AG08395 (cell line): ENCODE data around the gene NOX5.

Experiments
- DNase-seq: peaks from one replicate; pipeline ENCODE4 v3.0.0; 2012; ENCODE audit warnings: mixed read lengths, low spot score

NOX5 gene

GRCh38 chr15:68991723-68992122 lies 22.8 kb upstream of the NOX5 start:
- DNase-seq = no peak

GRCh38 chr15:68992696-68993095 lies 21.8 kb upstream of the NOX5 start:
- no peak for DNase-seq

DNA sequence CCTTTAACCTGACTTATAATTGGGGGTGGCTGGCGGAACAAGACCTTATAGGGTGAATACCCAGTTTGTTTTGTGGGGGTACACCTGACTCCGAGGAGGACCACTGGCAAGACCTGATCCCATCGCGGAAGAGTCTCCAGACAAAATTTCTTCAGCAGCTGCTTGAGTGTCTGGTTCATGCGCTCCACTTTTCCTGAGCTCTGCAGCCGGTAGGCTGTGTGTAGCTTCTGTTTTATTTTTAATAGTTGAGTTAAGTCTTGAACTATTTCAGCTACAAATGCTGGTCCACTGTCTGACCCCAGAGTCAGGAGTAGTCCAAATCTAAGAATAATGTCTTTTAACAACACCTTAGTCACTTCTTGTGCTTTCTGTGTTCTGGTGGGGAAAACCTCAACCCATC lies 21.2 kb upstream of the NOX5 start:
- no peak for DNase-seq

GRCh38 chr15:68994149-68994548 lies 20.3 kb upstream of the NOX5 start:
- DNase-seq = peak; percentile 83

- no peak for DNase-seq
Measured at GRCh38 chr15:68994981-68995761, 19.3 kb upstream of the NOX5 start.

DNA sequence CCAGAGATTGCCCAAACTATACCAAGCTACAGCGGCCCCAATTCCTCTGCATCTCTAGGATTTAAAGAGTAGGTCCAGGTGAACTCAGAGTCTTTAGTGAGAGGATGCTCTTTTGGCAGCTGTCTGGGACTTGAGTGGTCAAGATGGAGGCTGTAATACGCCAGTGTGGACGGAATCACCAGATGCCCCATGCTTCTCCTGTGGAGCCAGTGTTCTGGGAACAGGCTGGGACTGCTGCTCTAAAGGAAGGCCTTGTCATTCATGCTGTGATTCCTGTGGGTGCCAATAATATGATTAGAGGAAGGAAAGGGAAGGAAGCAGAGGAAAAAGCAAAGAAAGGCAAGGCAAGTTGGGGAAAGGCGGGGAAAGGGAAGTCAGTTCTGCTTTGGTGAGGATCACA lies 17.4 kb upstream of the NOX5 start:
- DNase-seq = no peak

GRCh38 chr15:68997930-68998777 lies 16.3 kb upstream of the NOX5 start:
- DNase-seq = no peak

DNA sequence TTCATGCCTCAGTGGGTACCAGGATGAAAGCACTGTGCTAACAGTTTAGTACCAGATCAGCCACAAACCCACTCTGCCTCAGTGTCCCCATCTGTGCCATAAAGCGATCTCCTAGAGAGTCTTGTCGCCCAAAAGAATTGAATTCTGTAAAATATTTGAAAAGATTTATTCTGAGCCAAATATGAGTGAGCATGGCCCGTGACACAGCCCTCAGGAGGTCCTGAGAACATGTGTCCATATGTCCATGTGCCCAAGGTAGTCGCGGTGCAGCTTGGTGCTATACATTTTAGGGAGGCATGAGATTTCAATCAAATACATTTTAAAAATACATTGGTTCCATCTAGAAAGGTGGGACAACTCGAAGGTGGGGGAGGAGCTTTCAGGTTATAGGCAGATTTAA lies 15.4 kb upstream of the NOX5 start:
- no peak for DNase-seq

DNA sequence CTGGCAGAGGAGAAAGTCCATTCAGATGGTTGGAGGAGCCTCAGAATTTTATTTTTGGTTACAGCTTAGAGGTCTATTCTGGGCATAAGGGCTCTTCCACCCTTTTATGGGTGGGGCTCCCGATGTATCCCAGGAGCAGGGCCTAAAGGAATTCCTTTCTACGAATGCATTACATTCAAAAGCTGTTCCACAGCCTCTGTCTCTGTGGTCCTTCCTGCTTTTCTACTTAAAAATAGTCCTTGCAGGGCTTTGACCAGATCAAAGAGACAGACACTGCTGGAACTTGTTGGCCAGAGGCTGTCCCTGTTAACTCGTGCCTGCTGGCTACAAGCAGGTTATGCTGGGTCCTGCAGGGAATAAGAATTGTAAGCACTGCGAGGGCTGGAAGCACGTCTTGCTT lies 14.4 kb upstream of the NOX5 start:
- DNase-seq = no peak

DNA sequence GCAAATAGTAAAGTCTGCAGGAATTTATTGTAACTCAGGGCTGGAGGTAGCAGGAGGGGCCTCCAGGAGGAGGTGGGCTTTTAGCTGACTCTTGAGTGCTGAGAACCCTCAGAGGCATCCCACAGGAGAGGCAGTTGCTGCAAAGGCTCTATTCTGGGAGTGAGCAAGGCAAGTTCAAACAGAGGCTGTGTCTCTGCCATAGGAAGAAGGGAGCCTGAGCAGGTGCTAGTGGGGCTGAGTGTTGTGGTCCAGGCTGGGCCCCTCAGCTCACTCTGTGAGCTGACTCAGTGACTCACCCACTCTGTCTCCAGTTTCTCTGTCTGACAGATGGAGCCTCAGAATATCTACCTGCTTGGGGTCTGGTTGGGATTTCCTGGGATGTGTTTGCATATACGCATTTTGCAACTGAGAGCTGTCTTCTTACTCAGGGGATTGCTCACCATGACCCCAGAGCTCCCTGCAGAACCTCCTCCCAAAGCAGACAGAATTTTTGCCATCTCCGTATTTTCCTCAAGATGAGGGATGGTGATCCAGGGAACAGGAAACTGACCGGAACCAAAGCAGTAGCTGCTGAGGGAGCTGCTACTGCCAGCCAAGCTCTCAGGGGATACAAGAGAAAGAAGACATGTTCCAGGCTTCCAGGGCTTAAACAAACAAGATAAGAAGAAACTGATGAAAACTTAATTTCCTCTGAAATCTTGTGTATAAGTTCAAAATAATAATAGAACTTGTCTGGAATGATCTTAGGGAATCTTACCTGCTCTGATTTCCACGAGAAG lies 13.6 kb upstream of the NOX5 start:
- DNase-seq = no peak

- DNase-seq = no peak
Measured at GRCh38 chr15:69002783-69003182, 11.7 kb upstream of the NOX5 start.

- DNase-seq = no peak
Measured at GRCh38 chr15:69004011-69004410, 10.5 kb upstream of the NOX5 start.

- no peak for DNase-seq
Measured at GRCh38 chr15:69008056-69008455, 6.4 kb upstream of the NOX5 start.

DNA sequence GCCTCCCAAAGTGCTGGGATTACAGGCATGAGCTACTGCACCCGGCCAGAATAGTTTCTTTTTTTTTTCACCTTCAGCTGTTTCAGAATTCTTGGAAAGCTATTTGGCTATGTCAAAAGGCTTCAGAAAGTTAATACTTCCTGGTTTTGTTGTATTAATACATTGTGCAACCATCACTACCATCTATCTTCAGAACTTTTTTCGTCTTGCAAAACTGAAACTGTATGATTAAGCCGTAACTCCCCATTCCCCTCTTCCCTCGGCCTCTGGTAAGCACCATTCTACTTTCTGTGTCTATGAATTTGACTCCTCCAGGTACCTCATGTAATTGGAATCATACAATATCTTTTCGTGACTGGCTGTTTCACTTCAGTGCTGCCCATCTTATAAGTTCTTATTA lies 5.2 kb upstream of the NOX5 start:
- no peak for DNase-seq

- no peak for DNase-seq
Measured at GRCh38 chr15:69011641-69012040, 2.9 kb upstream of the NOX5 start.

DNA sequence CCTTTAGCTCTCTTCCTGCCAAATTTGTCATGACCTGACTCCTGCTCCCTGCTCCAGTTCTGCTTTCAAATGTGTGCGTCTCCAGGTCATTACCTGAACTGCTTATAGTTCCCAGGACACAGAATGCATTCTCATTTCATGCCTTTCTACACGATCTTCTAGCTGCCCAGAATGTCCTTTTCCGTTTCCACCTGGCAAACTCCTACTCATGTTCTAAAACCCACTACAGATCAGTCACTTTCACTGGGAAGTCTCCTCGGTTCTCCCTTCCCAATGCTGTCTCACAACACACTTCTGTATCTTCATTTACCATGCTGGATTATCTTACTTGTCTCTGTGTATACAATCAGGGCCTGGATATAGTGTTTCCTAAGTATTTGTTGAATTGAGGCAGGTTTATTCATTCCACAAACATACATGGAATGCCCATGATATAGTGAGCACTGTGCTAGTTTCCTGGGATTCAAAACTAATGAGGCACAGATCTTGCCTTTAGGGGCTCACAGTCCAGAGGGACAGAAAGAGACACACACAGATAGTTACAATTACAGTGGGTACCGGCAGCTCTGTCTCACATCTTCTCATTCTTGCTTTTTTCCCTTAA lies 1.6 kb upstream of the NOX5 start:
- DNase-seq = no peak

- no peak for DNase-seq
Measured at GRCh38 chr15:69013726-69014406, 629 bp upstream of the NOX5 start.

DNA sequence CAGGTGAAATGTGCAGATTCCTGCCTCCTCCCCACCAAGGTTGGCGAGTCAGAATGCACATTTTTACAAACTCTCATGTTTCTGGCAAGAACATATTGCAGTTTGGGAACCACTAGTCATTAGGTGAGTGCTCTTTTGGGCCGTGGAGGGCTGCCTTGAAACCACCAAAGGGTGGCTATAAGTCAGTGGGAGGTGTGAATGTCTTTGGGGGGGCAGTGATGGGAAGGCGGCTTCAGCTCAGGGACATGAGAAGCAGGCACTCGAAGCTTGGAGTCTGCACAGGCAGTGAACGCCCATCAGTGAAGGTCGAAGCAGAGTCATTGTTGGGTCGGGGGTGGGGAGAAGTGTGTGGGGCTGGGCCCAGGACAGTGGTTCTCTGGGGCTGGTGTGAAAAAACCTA lies 1.1 kb downstream of the NOX5 start:
- no peak for DNase-seq

GRCh38 chr15:69016021-69016595 lies 1.6 kb downstream of the NOX5 start:
- no peak for DNase-seq

- DNase-seq = no peak
Measured at GRCh38 chr15:69017978-69018377, 3.5 kb downstream of the NOX5 start.

- DNase-seq = no peak
Measured at GRCh38 chr15:69018951-69019350, 4.5 kb downstream of the NOX5 start.
